ENCODE results near the gene WFDC2. TPM values are rescaled to one million over a fixed set of nuclear protein-coding genes. Genes with fewer than 3 reads are reported as not detected.

Gene WFDC2
- total and polyA plus RNA-seq, 2 of the 8 experiments (the other 6 are each of a cell fraction or from before 2014, with no cell fraction given), result 77.9 to 137 TPM

GRCh38 chr20:45497971-45498494 is 28.5 kb downstream of the WFDC2 start:
- Histone ChIP-seq H4K91ac (replicated peaks; ENCODE audit: insufficient read length, low read length) (no peak overlapping the region), H3K23ac (ENCODE audit: insufficient read length) (no peak overlapping the region), H3K79me2 (ENCODE audit: control insufficient read depth in 1 of 2, insufficient read depth in 2 of 2, low read length in 2 of 2) (no peaks in the 10 kb centered on the region), H2BK15ac (ENCODE audit: low read length) (no peak overlapping the region), H2BK5ac (ENCODE audit: low read depth, low read length) (no peak overlapping the region), H3K56ac (replicated peaks; ENCODE audit: insufficient read length, low read depth, low read length) (no peak overlapping the region), H3K27me3 (replicated peaks in 1 of 4; ENCODE audit: control insufficient read depth in 3 of 4, extremely low read depth in 1 of 4, insufficient read depth in 3 of 4, low read length in 3 of 4) (no peaks in the 10 kb centered on the region), H2AK5ac (ENCODE audit: low read depth, low read length) (no peak overlapping the region), H4K20me1 (replicated peaks in 1 of 2; ENCODE audit: control insufficient read depth in 1 of 2, insufficient read depth in 2 of 2, low read length in 2 of 2) (no peaks in the 10 kb centered on the region), H3K4ac (replicated peaks; ENCODE audit: insufficient read length, low read depth, low read length) (no peak overlapping the region), H2BK20ac (ENCODE audit: low read length) (no peak overlapping the region), H3K4me2 (ENCODE audit: insufficient read depth in 1 of 2, low read depth in 2 of 2, low read length in 2 of 2) (no peak overlapping the region), H3K18ac (ENCODE audit: extremely low read depth, low read length) (no peak overlapping the region), H3K4me3 (ENCODE audit: extremely low read depth in 1 of 4, insufficient read depth in 2 of 4, low read depth in 3 of 4, low read length in 4 of 4) (no peak overlapping the region), H2AFZ (ENCODE audit: low read length) (no peak overlapping the region), H3K23me2 (ENCODE audit: low read depth, low read length) (no peaks in the 10 kb centered on the region), H2BK12ac (ENCODE audit: low read depth, low read length) (no peak overlapping the region), H3K9me3 (ENCODE audit: insufficient read depth in 2 of 2, low read depth in 1 of 2, low read length in 1 of 2) (no peaks in the 10 kb centered on the region), H2BK120ac (replicated peaks; ENCODE audit: low read depth, low read length) (no peak overlapping the region), H3K14ac (ENCODE audit: insufficient read length) (no peak overlapping the region), H3K79me1 (ENCODE audit: low read depth, low read length) (no peaks in the 10 kb centered on the region), H4K5ac (ENCODE audit: insufficient read length, low read depth, low read length) (no peak overlapping the region), H3K9ac (replicated peaks in 1 of 4; ENCODE audit: extremely low read depth in 1 of 4, low read depth in 3 of 4, low read length in 3 of 4) (no peak overlapping the region), H4K8ac (ENCODE audit: extremely low read depth, insufficient read depth, low read length) (no peak overlapping the region), H3K36me3 (ENCODE audit: control insufficient read depth in 2 of 4, insufficient read depth in 4 of 4, low read length in 3 of 4) (no peaks in the 10 kb centered on the region), H3K27ac (ENCODE audit: low read depth, low read length) (no peak overlapping the region), H3K4me1 (replicated peaks in 1 of 4; ENCODE audit: control insufficient read depth in 3 of 4, insufficient read depth in 4 of 4, low read length in 3 of 4) (0 out of 7 replicates have a peak, but pooled peaks cover 0 to 3% (median 0%) of the 10 kb centered on the region in 4 experiments)
- TF ChIP-seq PHF8 (conservative IDR thresholded peaks at IDR 0.05; ENCODE audit: low read depth, low read length), result no peak
- no peak for TF ChIP-seq RFX5 (IDR thresholded peaks at IDR 0.05; ENCODE audit: borderline replicate concordance, low read depth, low read length)
- peak in 1 of 3 experiments; percentile 27; a peak in 1 of 4 replicates for TF ChIP-seq CTCF (IDR thresholded peaks at IDR 0.05; ENCODE audit: control extremely low read depth in 1 of 3, insufficient read depth in 1 of 3, low read depth in 1 of 3, low read length in 3 of 3)
- TF ChIP-seq RAD21 (IDR thresholded peaks at IDR 0.05 in 1 of 2, conservative IDR thresholded peaks at IDR 0.05 in 1 of 2; ENCODE audit: low read depth in 2 of 2, low read length in 2 of 2), result peak; percentile 32 to 47; a peak in 3 of 4 replicates
- 95% methylated on average over 3 of the region's 3 CpGs; no CpG with 5 or more reads in 1 of the 2 experiments for WGBS, 2 experiments (ENCODE audit: extremely low coverage in 1 of 2, insufficient coverage in 1 of 2, insufficient read length in 1 of 2, insufficient replicate concordance in 2 of 2, low coverage in 1 of 2, low lambda C conversion rate in 2 of 2, missing lambda C conversion rate in 1 of 2)
- CTCF ChIA-PET (ENCODE audit: partially characterized antibody), result interaction anchor here (0.5 to 2.7 kb wide), 14 partner anchors 12 to 388 kb away, joined by 3 to 22 read pairs (median 4); partner anchors contain the start of genes SPINT3 and WFDC6
- no peak for FAIRE-seq
- POLR2A ChIA-PET (ENCODE audit: partially characterized antibody), result interaction anchor here (2.0 kb wide), 1 partner anchor 7 kb away, joined by 7 read pairs; no protein-coding TSS in a partner anchor
- DNase-seq (ENCODE audit: low read depth in 1 of 2, low spot score in 2 of 2), result peak in 1 of 2 experiments; percentile 27

Data from H1 (cell line).